Measurements from ENCODE around the gene ZWILCH. TPM values are rescaled to one million over a fixed set of nuclear protein-coding genes. Genes with fewer than 3 reads are reported as not detected.
A peak's percentile ranks its signal among the peaks of the same experiment; 100 is the strongest.

The ZWILCH gene
- total and polyA plus RNA-seq, 8 donors = 0.89 to 46.7 (median 5.8) TPM

- H3K4me1 ChIP-seq = no peaks in the 10 kb centered on the region
- H3K27ac ChIP-seq = no peak overlapping the region
- 39 to 69% (median 54%) methylated on average over 9 of the region's 9 CpGs for WGBS, 5 donors
- intact Hi-C loops (cut with DNase I; ENCODE audit: low total_unique reads) = no loop called here
- DNase-seq = no peak
- no peak for TF ChIP-seq POLR2A (IDR thresholded peaks at IDR 0.05)
- TF ChIP-seq POLR2AphosphoS5 (IDR thresholded peaks at IDR 0.05) = no peak
- TF ChIP-seq CTCF (IDR thresholded peaks at IDR 0.05) = no peak
- no peak for TF ChIP-seq EP300 (IDR thresholded peaks at IDR 0.05)
- no peaks in the 10 kb centered on the region for H3K9me3 ChIP-seq
- peaks cover 0 to 13% (median 0%) of the 10 kb centered on the region in 3 donors for H3K27me3 ChIP-seq
- peak overlapping the region in 2 of 4 donors; percentile 15 for H3K4me3 ChIP-seq
- H3K36me3 ChIP-seq = no peaks in the 10 kb centered on the region
Observed at GRCh38 chr15:66581972-66582537, 76.9 kb downstream of the ZWILCH start.

- TF ChIP-seq POLR2AphosphoS5 (IDR thresholded peaks at IDR 0.05) (no peak), CTCF (IDR thresholded peaks at IDR 0.05) (no peak), EP300 (IDR thresholded peaks at IDR 0.05) (no peak), POLR2A (IDR thresholded peaks at IDR 0.05) (no peak)
- 58 to 76% (median 74%) methylated on average over 11 to 17 of the region's 17 CpGs for WGBS, 5 donors
Observed at GRCh38 chr15:66586155-66586976, 81.2 kb downstream of the ZWILCH start.

GRCh38 chr15:66587020-66587419, 81.9 kb downstream of the ZWILCH start:
- Histone ChIP-seq H3K27me3 (peaks cover 0 to 23% (median 0%) of the 10 kb centered on the region in 3 donors), H3K36me3 (no peaks in the 10 kb centered on the region), H3K4me3 (no peak overlapping the region), H3K4me1 (no peaks in the 10 kb centered on the region), H3K27ac (no peak overlapping the region), H3K9me3 (no peaks in the 10 kb centered on the region)
- no peak for TF ChIP-seq CTCF (IDR thresholded peaks at IDR 0.05)
- no peak for TF ChIP-seq POLR2AphosphoS5 (IDR thresholded peaks at IDR 0.05)
- no peak for TF ChIP-seq EP300 (IDR thresholded peaks at IDR 0.05)
- TF ChIP-seq POLR2A (IDR thresholded peaks at IDR 0.05) = no peak
- intact Hi-C loops (cut with DNase I; ENCODE audit: low total_unique reads) = no loop called here
- no peak for DNase-seq

More at GRCh38 chr15:66586155-66586976, 81.2 kb downstream of the ZWILCH start:
- no peak overlapping the region for H3K27ac ChIP-seq
- peaks cover 0 to 23% (median 0%) of the 10 kb centered on the region in 3 donors for H3K27me3 ChIP-seq
- no peak overlapping the region for H3K4me3 ChIP-seq
- no peaks in the 10 kb centered on the region for H3K36me3 ChIP-seq
- DNase-seq = no peak
- no peaks in the 10 kb centered on the region for H3K4me1 ChIP-seq
- intact Hi-C loops (cut with DNase I; ENCODE audit: low total_unique reads) = no loop called here
- H3K9me3 ChIP-seq = no peaks in the 10 kb centered on the region

- Histone ChIP-seq H3K4me3 (no peak overlapping the region), H3K27me3 (peaks cover 0 to 23% (median 0%) of the 10 kb centered on the region in 3 donors), H3K36me3 (no peaks in the 10 kb centered on the region), H3K9me3 (no peaks in the 10 kb centered on the region), H3K27ac (no peak overlapping the region), H3K4me1 (peaks cover 0 to 2% (median 0%) of the 10 kb centered on the region in 4 donors)
- no peak for TF ChIP-seq CTCF (IDR thresholded peaks at IDR 0.05)
- no peak for TF ChIP-seq POLR2A (IDR thresholded peaks at IDR 0.05)
- no peak for TF ChIP-seq EP300 (IDR thresholded peaks at IDR 0.05)
- TF ChIP-seq POLR2AphosphoS5 (IDR thresholded peaks at IDR 0.05) = no peak
- no peak for DNase-seq
- intact Hi-C loops (cut with DNase I; ENCODE audit: low total_unique reads) = no loop called here
- 48 to 66% (median 54%) methylated on average over 5 of the region's 5 CpGs for WGBS, 5 donors
Observed at GRCh38 chr15:66587749-66588148, 82.6 kb downstream of the ZWILCH start.
